HFFc6 (cell line): Measurements from ENCODE around the gene CNIH4. TPM values are rescaled to one million over a fixed set of nuclear protein-coding genes. Genes with fewer than 3 reads are reported as not detected.
"Not testable (repeated sequence)": the region's sequence is repeated elsewhere in the genome, so short reads cannot be mapped to it uniquely, and the experiment has no call there.

Source experiments
- DNase-seq: peaks from one replicate; pipeline ENCODE4 v3.0.0-alpha.2; 2018
- H3K27ac Mint-ChIP-seq: 2 replicates; pipeline ENCODE4 v1.8.0; 2020; ENCODE audit warnings: mild to moderate bottlenecking, mixed read lengths
- H3K27me3 Mint-ChIP-seq: 2 replicates; pipeline ENCODE4 v1.8.0; 2021; ENCODE audit warnings: mild to moderate bottlenecking, moderate library complexity, mixed read lengths; ENCODE audit not compliant: insufficient read depth
- H3K36me3 Mint-ChIP-seq: 2 replicates; pipeline ENCODE4 v1.8.0; 2021; ENCODE audit warnings: low read depth, mixed read lengths
- H3K4me1 Mint-ChIP-seq: 2 replicates; pipeline ENCODE4 v1.8.0; 2020; ENCODE audit warnings: low read depth, mixed read lengths
- H3K4me3 Mint-ChIP-seq: 2 replicates; pipeline ENCODE4 v1.8.0; 2020; ENCODE audit warnings: mild to moderate bottlenecking, moderate library complexity, mixed read lengths
- H3K9me3 Mint-ChIP-seq: 2 replicates; pipeline ENCODE4 v1.8.0; 2020; ENCODE audit warnings: mild to moderate bottlenecking, mixed read lengths
- microRNA-seq: library from miRNA; unstranded; fragments of <30 nt; microRNA quantifications from one replicate; pipeline ENCODE4, GENCODE V29; 2019
- total RNA-seq, 6 experiments: library from RNA; stranded (reverse); fragmentation: NEBNext Ultra II Directional; extraction: Animal tissue kit (Norgen Biotek cat#: 25700); gene quantifications; 2 replicates in 1 of 6; 3 replicates in 5 of 6; pipeline ENCODE4 v1.2.3, GENCODE V29; 2021
- TF ChIP-seq, protein P1 (sequence below): fragments of 200-600 bp; sonication (generic); IDR thresholded peaks from 2 replicates; pipeline ENCODE4 v1.5.0; 2021; ENCODE audit warnings: antibody characterized with exemption, mild to moderate bottlenecking

Gene CNIH4
- total RNA-seq, 6 experiments from 2014 or later, result 46.7 to 53.7 (median 51.6) TPM

- Mint-ChIP-seq H3K36me3 (peaks cover 24% of the 10 kb centered on the region), H3K4me3 (no peak overlapping the region), H3K27ac (peak overlapping the region; percentile 70), H3K4me1 (peaks cover 42% of the 10 kb centered on the region), H3K27me3 (no peaks in the 10 kb centered on the region), H3K9me3 (no peaks in the 10 kb centered on the region)
- DNase-seq, result peak; percentile 25
- TF ChIP-seq, protein P1, sequence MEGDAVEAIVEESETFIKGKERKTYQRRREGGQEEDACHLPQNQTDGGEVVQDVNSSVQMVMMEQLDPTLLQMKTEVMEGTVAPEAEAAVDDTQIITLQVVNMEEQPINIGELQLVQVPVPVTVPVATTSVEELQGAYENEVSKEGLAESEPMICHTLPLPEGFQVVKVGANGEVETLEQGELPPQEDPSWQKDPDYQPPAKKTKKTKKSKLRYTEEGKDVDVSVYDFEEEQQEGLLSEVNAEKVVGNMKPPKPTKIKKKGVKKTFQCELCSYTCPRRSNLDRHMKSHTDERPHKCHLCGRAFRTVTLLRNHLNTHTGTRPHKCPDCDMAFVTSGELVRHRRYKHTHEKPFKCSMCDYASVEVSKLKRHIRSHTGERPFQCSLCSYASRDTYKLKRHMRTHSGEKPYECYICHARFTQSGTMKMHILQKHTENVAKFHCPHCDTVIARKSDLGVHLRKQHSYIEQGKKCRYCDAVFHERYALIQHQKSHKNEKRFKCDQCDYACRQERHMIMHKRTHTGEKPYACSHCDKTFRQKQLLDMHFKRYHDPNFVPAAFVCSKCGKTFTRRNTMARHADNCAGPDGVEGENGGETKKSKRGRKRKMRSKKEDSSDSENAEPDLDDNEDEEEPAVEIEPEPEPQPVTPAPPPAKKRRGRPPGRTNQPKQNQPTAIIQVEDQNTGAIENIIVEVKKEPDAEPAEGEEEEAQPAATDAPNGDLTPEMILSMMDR, result no peak
These were observed 55.1 kb downstream of the CNIH4 start for GRCh38 chr1:224411766-224412165.

GRCh38 chr1:224420106-224420505 is 63.4 kb downstream of the CNIH4 start:
- H3K4me1 Mint-ChIP-seq, result peaks cover 18% of the 10 kb centered on the region
- peaks cover 52% of the 10 kb centered on the region for H3K36me3 Mint-ChIP-seq
- no peaks in the 10 kb centered on the region for H3K9me3 Mint-ChIP-seq
- peak overlapping the region; percentile 13; the same call in 1 of the 2 replicates for H3K27ac Mint-ChIP-seq
- peaks cover 2% of the 10 kb centered on the region; the same call in 1 of the 2 replicates for H3K27me3 Mint-ChIP-seq
- no peak overlapping the region for H3K4me3 Mint-ChIP-seq
- no peak for DNase-seq
- TF ChIP-seq, protein P1, result no peak

DNA sequence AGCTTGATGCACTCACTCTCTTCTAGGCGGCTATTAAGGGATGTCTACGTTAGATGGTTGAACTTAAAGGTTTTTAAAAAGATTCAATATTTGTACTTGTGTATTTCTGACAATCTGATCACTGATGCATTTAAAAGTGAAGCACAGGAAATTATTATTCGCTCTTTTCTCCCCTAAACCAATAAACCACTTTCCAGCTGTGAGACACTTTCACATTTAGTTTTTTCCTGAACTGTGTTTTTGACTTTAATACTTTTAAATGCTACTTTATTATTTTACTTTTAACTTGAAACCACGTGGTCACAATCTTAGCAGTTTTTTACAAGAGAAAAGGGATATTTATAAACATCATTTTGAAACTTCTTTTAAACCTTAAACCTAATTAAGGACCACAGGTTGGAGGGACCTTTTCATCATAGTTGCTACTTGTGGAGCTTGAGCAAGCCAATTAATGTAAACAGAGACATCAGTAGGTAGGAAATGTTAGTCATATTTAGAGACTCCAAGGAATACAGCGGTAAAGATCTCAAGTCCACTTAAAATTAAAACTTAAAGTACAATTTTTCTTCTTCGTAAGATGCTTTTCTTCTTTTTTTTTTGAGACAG is 68.7 kb downstream of the CNIH4 start:
- DNase-seq, result no peak
- Mint-ChIP-seq H3K9me3 (no peaks in the 10 kb centered on the region), H3K27ac (0 out of 2 replicates have a peak overlapping the region, but pooled peaks have one; percentile 24), H3K27me3 (peaks cover 2% of the 10 kb centered on the region), H3K4me1 (peaks cover 60% of the 10 kb centered on the region), H3K36me3 (peaks cover 64% of the 10 kb centered on the region), H3K4me3 (no peak overlapping the region)
- TF ChIP-seq, protein P1, result no peak

DNA sequence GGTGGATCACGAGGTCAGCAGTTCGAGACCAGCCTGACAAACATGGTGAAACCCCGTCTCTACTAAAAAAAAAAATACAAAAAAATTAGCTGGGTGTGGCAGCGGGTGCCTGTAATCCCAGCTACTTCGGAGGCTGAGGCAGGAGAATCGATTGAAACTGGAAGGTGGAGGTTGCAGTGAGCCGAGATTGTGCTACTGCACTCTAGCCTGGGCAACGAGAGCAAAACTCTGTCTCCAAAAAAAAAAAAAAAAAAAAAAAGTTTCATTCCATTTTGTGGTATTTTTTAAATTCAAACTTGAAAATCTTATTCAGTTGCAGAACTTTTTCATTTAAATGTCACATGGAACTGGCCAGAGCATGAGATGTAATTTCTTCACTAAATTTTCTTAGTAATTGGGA is 70.2 kb downstream of the CNIH4 start:
- Mint-ChIP-seq H3K4me1 (peaks cover 73% of the 10 kb centered on the region), H3K27ac (peak overlapping the region; percentile 79)
- not testable (repeated sequence) for H3K27me3 Mint-ChIP-seq

GRCh38 chr1:224427346-224427745 is 70.7 kb downstream of the CNIH4 start:
- Mint-ChIP-seq H3K4me3 (peak overlapping the region; percentile 52), H3K4me1 (peaks cover 78% of the 10 kb centered on the region), H3K9me3 (no peaks in the 10 kb centered on the region), H3K27ac (peak overlapping the region; percentile 79), H3K27me3 (no peaks in the 10 kb centered on the region; the same call in none of the 2 replicates), H3K36me3 (peaks cover 71% of the 10 kb centered on the region)
- TF ChIP-seq, protein P1, result no peak
- peak; percentile 83 for DNase-seq

More for the DNA sequence above, 70.2 kb downstream of the CNIH4 start:
- H3K9me3 Mint-ChIP-seq, DNase-seq: not testable (repeated sequence)
- Mint-ChIP-seq H3K4me3 (peak overlapping the region; percentile 52), H3K36me3 (peaks cover 71% of the 10 kb centered on the region)

DNA sequence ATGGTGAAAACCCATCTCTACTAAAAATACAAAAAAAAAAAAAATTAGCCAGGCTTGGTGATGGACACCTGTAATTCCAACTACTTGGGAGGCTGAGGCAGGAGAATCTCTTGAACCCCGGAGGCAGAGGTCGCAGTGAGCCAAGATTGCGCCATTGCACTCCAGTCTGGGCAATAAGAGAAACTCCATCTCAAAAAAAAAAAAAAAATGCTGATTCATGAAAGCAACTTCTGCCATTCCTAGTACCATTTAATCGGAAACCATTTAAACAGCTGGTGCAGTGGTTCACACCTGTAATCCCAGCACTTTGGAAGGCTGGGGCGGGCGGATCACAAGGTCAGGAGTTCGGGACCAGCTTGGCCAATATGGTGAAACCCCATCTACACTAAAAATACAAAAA is 72.0 kb downstream of the CNIH4 start:
- not testable (repeated sequence) for DNase-seq, H3K4me3 Mint-ChIP-seq, H3K9me3 Mint-ChIP-seq, H3K27me3 Mint-ChIP-seq
- Mint-ChIP-seq H3K36me3 (peaks cover 73% of the 10 kb centered on the region), H3K27ac (peak overlapping the region; percentile 64), H3K4me1 (peaks cover 83% of the 10 kb centered on the region)

Small RNA genes within 50 kb of the gene (microRNA-seq; reads per million reads assigned to microRNA genes)
- gene MIR4742, result not detected

Other genes starting within 250 kb of the CNIH4 start
- gene FBXO28, start 242.8 kb upstream of the CNIH4 start, total RNA-seq, result 10 to 100 TPM; 34.3 to 41.8 (median 39.2) TPM
- 100 to 1,000 TPM; 130 to 189 (median 145) TPM for gene DEGS1, start 173.6 kb upstream of the CNIH4 start, total RNA-seq
- 10 to 100 TPM; 21.4 to 24.4 (median 23.0) TPM for gene NVL, start 26.7 kb upstream of the CNIH4 start, total RNA-seq
- gene WDR26, start 77.9 kb downstream of the CNIH4 start, total RNA-seq, result 100 to 1,000 TPM in 1 of 6 experiments, 10 to 100 TPM in 5; 85.4 to 105 (median 90.8) TPM